Caco-2 (cell line): ENCODE data around the gene NCCRP1. TPM values are rescaled to one million over a fixed set of nuclear protein-coding genes. Genes with fewer than 3 reads are reported as not detected.

Experiments used
- BruUV-seq: library from RNA; stranded (reverse); fragments of 400-500 nt; replicated peaks from 2 replicates; lab custom pipeline; 2021; lab: Mats Ljungman, UMichigan
- CTCF ChIA-PET: fragments of 300-600 bp; sonication (Branson Sonifier 250); formaldehyde crosslinking; loops from one replicate; lab custom pipeline; 2022; ENCODE audit warnings: antibody characterized with exemption; lab: Charles Lee
- POLR2A ChIA-PET: fragments of 300-600 bp; sonication (Branson Sonifier 250); formaldehyde crosslinking; loops from one replicate; lab custom pipeline; 2022; ENCODE audit warnings: antibody characterized with exemption; lab: Charles Lee
- DNase-seq, 2 experiments: peaks; one replicate each; pipeline versions ENCODE4 v3.0.0 to v3.0.0-alpha.2; 2020 to 2022
- H3K27me3 ChIP-seq: replicated peaks from 2 replicates; pipeline ENCODE4 v1.6.0; 2011; ENCODE audit warnings: low read length; ENCODE audit not compliant: control insufficient read depth, insufficient read depth
- H3K36me3 ChIP-seq: 2 replicates; pipeline ENCODE4 v1.5.1; 2011; ENCODE audit warnings: low read length; ENCODE audit not compliant: control insufficient read depth, insufficient read depth
- H3K4me1 ChIP-seq: fragments of 250-450 bp; sonication (Bioruptor Pico); 2 replicates; pipeline ENCODE4 v1.5.1; 2020; ENCODE audit warnings: mild to moderate bottlenecking
- H3K4me3 ChIP-seq: 2 replicates; pipeline ENCODE4 v1.5.1; 2011; ENCODE audit warnings: low read depth, mild to moderate bottlenecking, control low read depth, low read length
- H3K9me3 ChIP-seq: fragments of 250-450 bp; sonication (Bioruptor Pico); 2 replicates; pipeline ENCODE4 v1.5.1; 2020; ENCODE audit warnings: mild to moderate bottlenecking, moderate library complexity
- H3K27ac Mint-ChIP-seq: one replicate; pipeline ENCODE4 v1.8.0; 2022; ENCODE audit warnings: mixed read lengths; ENCODE audit not compliant: unreplicated experiment
- H3K27me3 Mint-ChIP-seq: one replicate; pipeline ENCODE4 v1.8.0; 2022; ENCODE audit warnings: mixed read lengths; ENCODE audit not compliant: insufficient read depth, unreplicated experiment
- H3K36me3 Mint-ChIP-seq: one replicate; pipeline ENCODE4 v1.8.0; 2022; ENCODE audit warnings: mild to moderate bottlenecking, mixed read lengths; ENCODE audit not compliant: insufficient read depth, unreplicated experiment
- H3K4me1 Mint-ChIP-seq: one replicate; pipeline ENCODE4 v1.8.0; 2022; ENCODE audit warnings: low read depth, mixed read lengths; ENCODE audit not compliant: unreplicated experiment
- H3K4me3 Mint-ChIP-seq: one replicate; pipeline ENCODE4 v1.8.0; 2022; ENCODE audit warnings: mild to moderate bottlenecking, moderate library complexity, mixed read lengths; ENCODE audit not compliant: unreplicated experiment
- H3K9me3 Mint-ChIP-seq: one replicate; pipeline ENCODE4 v1.8.0; 2022; ENCODE audit warnings: mixed read lengths; ENCODE audit not compliant: unreplicated experiment
- intact Hi-C: fragments of 100-400 bp; cut with micrococcal nuclease; formaldehyde crosslinking; loops from one replicate; pipeline ENCODE4 v1.10.0; 2022; ENCODE audit not compliant: unreplicated experiment
- total RNA-seq: library from RNA; stranded (reverse); gene quantifications from 2 replicates; pipeline ENCODE4 v1.2.3, GENCODE V29; 2022
- TF ChIP-seq, protein P1 (sequence below), 2 experiments: fragments of 200-600 bp in 1 of 2; IDR thresholded peaks; 1 replicate in 1 of 2; 2 replicates in 1 of 2; pipeline versions ENCODE4 v1.5.1 to v1.8.0; 2011 to 2022; ENCODE audit warnings: antibody characterized with exemption in 1 of 2, control low read depth in 1 of 2, inconsistent platforms in 1 of 2, low read depth in 1 of 2, low read length in 1 of 2, mild to moderate bottlenecking in 1 of 2, moderate library complexity in 1 of 2; ENCODE audit not compliant: insufficient read depth in 1 of 2, severe bottlenecking in 1 of 2, unreplicated experiment in 1 of 2

The NCCRP1 gene
- total RNA-seq, 1 experiment from 2014 or later, result 0.39 TPM

DNA sequence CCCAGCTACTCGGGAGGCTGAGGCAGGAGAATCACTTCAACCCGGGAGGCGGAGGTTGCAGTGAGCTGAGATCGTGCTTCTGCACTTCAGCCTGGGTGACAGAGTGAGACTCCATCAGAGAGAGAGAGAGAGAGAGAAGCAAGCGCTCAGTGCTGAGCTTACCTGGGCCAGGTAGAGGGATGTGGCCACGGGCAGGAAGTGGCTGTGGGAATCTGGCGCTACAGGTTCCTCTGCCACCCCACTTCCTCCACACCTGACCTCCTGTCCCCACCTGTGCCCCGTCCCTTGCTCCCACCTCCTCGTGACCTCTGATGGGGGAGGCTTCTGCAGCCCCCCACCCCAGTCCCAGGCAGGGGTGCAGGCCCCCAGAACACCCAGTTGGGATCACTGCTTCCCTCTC lies 1.0 kb upstream of the NCCRP1 start:
- no peak overlapping the region for H3K27ac Mint-ChIP-seq
- intact Hi-C loops, result no loop called here
- TF ChIP-seq, protein P1, sequence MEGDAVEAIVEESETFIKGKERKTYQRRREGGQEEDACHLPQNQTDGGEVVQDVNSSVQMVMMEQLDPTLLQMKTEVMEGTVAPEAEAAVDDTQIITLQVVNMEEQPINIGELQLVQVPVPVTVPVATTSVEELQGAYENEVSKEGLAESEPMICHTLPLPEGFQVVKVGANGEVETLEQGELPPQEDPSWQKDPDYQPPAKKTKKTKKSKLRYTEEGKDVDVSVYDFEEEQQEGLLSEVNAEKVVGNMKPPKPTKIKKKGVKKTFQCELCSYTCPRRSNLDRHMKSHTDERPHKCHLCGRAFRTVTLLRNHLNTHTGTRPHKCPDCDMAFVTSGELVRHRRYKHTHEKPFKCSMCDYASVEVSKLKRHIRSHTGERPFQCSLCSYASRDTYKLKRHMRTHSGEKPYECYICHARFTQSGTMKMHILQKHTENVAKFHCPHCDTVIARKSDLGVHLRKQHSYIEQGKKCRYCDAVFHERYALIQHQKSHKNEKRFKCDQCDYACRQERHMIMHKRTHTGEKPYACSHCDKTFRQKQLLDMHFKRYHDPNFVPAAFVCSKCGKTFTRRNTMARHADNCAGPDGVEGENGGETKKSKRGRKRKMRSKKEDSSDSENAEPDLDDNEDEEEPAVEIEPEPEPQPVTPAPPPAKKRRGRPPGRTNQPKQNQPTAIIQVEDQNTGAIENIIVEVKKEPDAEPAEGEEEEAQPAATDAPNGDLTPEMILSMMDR (IDR thresholded peaks at IDR 0.05; ENCODE audit: insufficient read depth in 1 of 2, low read depth in 1 of 2, low read length in 1 of 2, severe bottlenecking in 1 of 2, unreplicated experiment in 1 of 2), result no peak
- H3K9me3 Mint-ChIP-seq, result no peaks in the 10 kb centered on the region
- Histone ChIP-seq H3K36me3 (no peaks in the 10 kb centered on the region), H3K9me3 (no peaks in the 10 kb centered on the region), H3K27me3 (no peaks in the 10 kb centered on the region), H3K4me3 (no peak overlapping the region), H3K4me1 (peaks cover 27% of the 10 kb centered on the region)
- H3K27me3 Mint-ChIP-seq, result no peaks in the 10 kb centered on the region
- no peak for DNase-seq
- BruUV-seq, result no TSS peak
- peaks cover 19% of the 10 kb centered on the region for H3K4me1 Mint-ChIP-seq
- ChIA-PET CTCF (no interaction called here), POLR2A (no interaction called here)
- no peak overlapping the region for H3K4me3 Mint-ChIP-seq
- H3K36me3 Mint-ChIP-seq, result no peaks in the 10 kb centered on the region

DNA sequence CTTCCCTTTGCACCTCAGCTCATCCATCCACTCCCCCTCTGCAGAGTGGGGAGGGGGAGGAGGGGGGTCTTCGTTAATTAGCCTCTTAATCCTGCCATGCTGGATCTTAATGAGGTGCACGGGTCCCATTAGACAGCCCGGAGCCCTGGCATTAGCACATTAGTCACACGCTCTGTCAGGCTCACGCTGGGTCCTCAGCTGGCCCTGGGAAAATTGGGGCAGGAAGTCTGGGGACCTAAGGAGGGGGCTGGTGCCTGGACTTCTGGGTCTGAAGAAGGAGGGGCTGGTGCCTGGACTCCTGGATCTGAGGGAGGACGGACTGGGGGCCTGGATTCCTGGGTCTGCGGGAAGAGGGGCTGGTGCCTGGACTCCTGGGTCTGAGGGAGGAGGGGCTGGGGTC lies 444 bp upstream of the NCCRP1 start:
- Mint-ChIP-seq H3K27me3 (no peaks in the 10 kb centered on the region), H3K4me3 (no peak overlapping the region), H3K9me3 (no peaks in the 10 kb centered on the region), H3K36me3 (no peaks in the 10 kb centered on the region), H3K27ac (no peak overlapping the region), H3K4me1 (peaks cover 15% of the 10 kb centered on the region)
- TF ChIP-seq, protein P1 (IDR thresholded peaks at IDR 0.05; ENCODE audit: insufficient read depth in 1 of 2, low read depth in 1 of 2, low read length in 1 of 2, severe bottlenecking in 1 of 2, unreplicated experiment in 1 of 2), result no peak
- ChIA-PET POLR2A (no interaction called here), CTCF (no interaction called here)
- intact Hi-C loops, result no loop called here
- no TSS peak for BruUV-seq
- H3K27me3 ChIP-seq, result no peaks in the 10 kb centered on the region
- DNase-seq, result no peak
- no peaks in the 10 kb centered on the region for H3K36me3 ChIP-seq
- no peak overlapping the region for H3K4me3 ChIP-seq
- H3K9me3 ChIP-seq, result no peaks in the 10 kb centered on the region
- peaks cover 27% of the 10 kb centered on the region for H3K4me1 ChIP-seq

DNA sequence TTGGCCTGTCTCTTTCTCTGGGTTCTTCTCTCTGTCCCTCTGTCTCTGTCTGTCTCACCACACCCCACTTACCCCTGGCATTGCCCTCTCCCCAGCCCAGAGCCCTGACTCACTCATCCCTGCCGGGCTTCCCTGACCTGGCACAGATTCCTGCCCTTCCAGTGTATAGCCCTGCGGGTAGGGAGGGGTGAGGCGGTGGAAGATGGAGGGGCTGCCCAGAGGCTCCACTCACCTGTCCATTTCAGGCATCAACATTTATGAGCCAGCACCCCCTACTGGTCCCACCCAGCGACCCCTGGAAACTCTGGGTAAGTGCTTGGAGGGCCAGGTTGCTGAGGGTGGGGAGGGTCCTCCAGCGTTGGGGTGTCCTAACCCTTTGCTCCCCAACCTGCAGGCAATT lies 1.0 kb downstream of the NCCRP1 start:
- H3K4me1 ChIP-seq, result peaks cover 32% of the 10 kb centered on the region
- no peaks in the 10 kb centered on the region for H3K9me3 Mint-ChIP-seq
- H3K4me3 ChIP-seq, result no peak overlapping the region
- no peaks in the 10 kb centered on the region for H3K36me3 ChIP-seq
- no peaks in the 10 kb centered on the region for H3K27me3 ChIP-seq
- TF ChIP-seq, protein P1 (IDR thresholded peaks at IDR 0.05; ENCODE audit: insufficient read depth in 1 of 2, low read depth in 1 of 2, low read length in 1 of 2, severe bottlenecking in 1 of 2, unreplicated experiment in 1 of 2), result peak in 1 of 2 experiments; percentile 11
- BruUV-seq, result no TSS peak
- intact Hi-C loops, result no loop called here
- H3K9me3 ChIP-seq, result no peaks in the 10 kb centered on the region
- H3K27ac Mint-ChIP-seq, result no peak overlapping the region
- no peaks in the 10 kb centered on the region for H3K27me3 Mint-ChIP-seq
- ChIA-PET POLR2A (no interaction called here), CTCF (interaction anchor here (0.6 kb wide), 1 partner anchor 132 kb away, joined by 4 read pairs; no protein-coding TSS in a partner anchor)
- no peaks in the 10 kb centered on the region for H3K36me3 Mint-ChIP-seq
- peaks cover 15% of the 10 kb centered on the region for H3K4me1 Mint-ChIP-seq
- no peak for DNase-seq
- H3K4me3 Mint-ChIP-seq, result no peak overlapping the region
